Neural cell (in vitro differentiated cells): Measurements from ENCODE around the gene AHI1. TPM values are rescaled to one million over a fixed set of nuclear protein-coding genes. Genes with fewer than 3 reads are reported as not detected.

Experiments used
- H2AFZ ChIP-seq: fragments of 200-600, 300-800 bp; sonication (generic), shearing (Covaris generic); 2 replicates; pipeline ENCODE4 v1.6.0; 2014; ENCODE audit warnings: low read depth, mild to moderate bottlenecking, antibody characterized with exemption, low read length, moderate library complexity
- H3F3A ChIP-seq: fragments of 200-600 bp; shearing (Covaris generic); 2 replicates; pipeline ENCODE4 v1.6.1; 2016; ENCODE audit warnings: mild to moderate bottlenecking, moderate library complexity, mixed read lengths, antibody characterized with exemption, low read length; ENCODE audit not compliant: insufficient read depth, poor library complexity, severe bottlenecking
- H3K27ac ChIP-seq: fragments of 200-600, 300-800 bp; sonication (generic), shearing (Covaris generic); 2 replicates; pipeline ENCODE4 v1.5.1; 2014; ENCODE audit warnings: mild to moderate bottlenecking, low read length, moderate library complexity
- H3K27me3 ChIP-seq: fragments of 300-800, 200-600 bp; sonication (generic), shearing (Covaris generic); 2 replicates; pipeline ENCODE4 v1.6.0; 2014; ENCODE audit warnings: mild to moderate bottlenecking, low read depth, low read length, moderate library complexity; ENCODE audit not compliant: insufficient read depth
- H3K36me3 ChIP-seq: fragments of 300-800, 200-600 bp; sonication (generic), shearing (Covaris generic); 2 replicates; pipeline ENCODE4 v1.5.1; 2014; ENCODE audit warnings: mild to moderate bottlenecking, antibody characterized with exemption, low read length, moderate library complexity; ENCODE audit not compliant: insufficient read depth
- H3K4me2 ChIP-seq: fragments of 300-800, 200-600 bp; sonication (generic), shearing (Covaris generic); 2 replicates; pipeline ENCODE4 v1.6.0; 2014; ENCODE audit warnings: mild to moderate bottlenecking, low read length
- H3K4me3 ChIP-seq: fragments of 300-800, 200-600 bp; sonication (generic), shearing (Covaris generic); 2 replicates; pipeline ENCODE4 v1.5.1; 2014; ENCODE audit warnings: mild to moderate bottlenecking, low read length, moderate library complexity
- H3K79me2 ChIP-seq: fragments of 200-600 bp; shearing (Covaris generic); replicated peaks from 2 replicates; pipeline ENCODE4 v1.6.0; 2014; ENCODE audit warnings: mild to moderate bottlenecking, low read length, moderate library complexity; ENCODE audit not compliant: insufficient read depth
- H3K9ac ChIP-seq: fragments of 300-800, 200-600 bp; sonication (generic), shearing (Covaris generic); 2 replicates; pipeline ENCODE4 v1.6.1; 2016; ENCODE audit warnings: mild to moderate bottlenecking, low read length, mixed read lengths
- H3K9me2 ChIP-seq: fragments of 200-600 bp; shearing (Covaris generic); 2 replicates; pipeline ENCODE4 v1.6.1; 2016; ENCODE audit warnings: mild to moderate bottlenecking, low read length, mixed read lengths; ENCODE audit not compliant: insufficient read depth
- H3K9me3 ChIP-seq: fragments of 200-600, 300-800 bp; sonication (generic), shearing (Covaris generic); 2 replicates; pipeline ENCODE4 v1.6.1; 2016; ENCODE audit warnings: mild to moderate bottlenecking, mixed run types, low read length, moderate library complexity, mixed read lengths
- H4K20me1 ChIP-seq: fragments of 200-600 bp; shearing (Covaris generic); 2 replicates; pipeline ENCODE4 v1.6.1; 2016; ENCODE audit warnings: mild to moderate bottlenecking, mixed run types; ENCODE audit not compliant: insufficient read depth
- EP300 ChIP-seq: fragments of 450-650 bp; conservative IDR thresholded peaks from 2 replicates; pipeline ENCODE4 v1.6.1; 2014; ENCODE audit warnings: antibody characterized with exemption, mild to moderate bottlenecking, moderate library complexity; ENCODE audit not compliant: poor library complexity, severe bottlenecking
- EZH2 ChIP-seq: fragments of 200-600, 300-800 bp; shearing (Covaris generic), sonication (generic); IDR thresholded peaks from 2 replicates; pipeline ENCODE4 v1.6.1; 2014; ENCODE audit warnings: antibody characterized with exemption, low read length, borderline replicate concordance, mild to moderate bottlenecking; ENCODE audit not compliant: insufficient read depth, poor library complexity, severe bottlenecking
- MXI1 ChIP-seq: fragments of 450-650 bp; conservative IDR thresholded peaks from 2 replicates; pipeline ENCODE4 v1.6.1; 2014; ENCODE audit warnings: antibody characterized with exemption, mild to moderate bottlenecking; ENCODE audit not compliant: poor library complexity, severe bottlenecking
- POLR2AphosphoS5 ChIP-seq: IDR thresholded peaks from 2 replicates; pipeline ENCODE4 v1.6.1; 2012
- RAD21 ChIP-seq: fragments of 450-650 bp; conservative IDR thresholded peaks from 2 replicates; pipeline ENCODE4 v1.6.1; 2014; ENCODE audit warnings: antibody characterized with exemption, mild to moderate bottlenecking, moderate library complexity
- SMC3 ChIP-seq: fragments of 450-650 bp; conservative IDR thresholded peaks from 2 replicates; pipeline ENCODE4 v1.6.1; 2014; ENCODE audit warnings: antibody characterized with exemption, mild to moderate bottlenecking, moderate library complexity; ENCODE audit not compliant: poor library complexity
- TAF1 ChIP-seq: IDR thresholded peaks from 2 replicates; pipeline ENCODE4 v1.6.1; 2012; ENCODE audit warnings: low read depth
- polyA plus RNA-seq: library from polyadenylated mRNA; depleted of rRNA; stranded (reverse); fragments of >200 nt; gene quantifications from 2 replicates; pipeline ENCODE4 v1.2.3, GENCODE V29; 2014
- TF ChIP-seq, protein P1 (sequence below): IDR thresholded peaks from 2 replicates; pipeline ENCODE4 v1.6.1; 2012; ENCODE audit warnings: borderline replicate concordance
- TF ChIP-seq, protein P2 (sequence below): fragments of 450-650 bp; IDR thresholded peaks from 2 replicates; pipeline ENCODE4 v1.5.1; 2014; ENCODE audit warnings: antibody characterized with exemption, mild to moderate bottlenecking, moderate library complexity; ENCODE audit not compliant: poor library complexity, severe bottlenecking

The AHI1 gene
- polyA plus RNA-seq, 1 donor from 2014 or later: 58.2 TPM

DNA sequence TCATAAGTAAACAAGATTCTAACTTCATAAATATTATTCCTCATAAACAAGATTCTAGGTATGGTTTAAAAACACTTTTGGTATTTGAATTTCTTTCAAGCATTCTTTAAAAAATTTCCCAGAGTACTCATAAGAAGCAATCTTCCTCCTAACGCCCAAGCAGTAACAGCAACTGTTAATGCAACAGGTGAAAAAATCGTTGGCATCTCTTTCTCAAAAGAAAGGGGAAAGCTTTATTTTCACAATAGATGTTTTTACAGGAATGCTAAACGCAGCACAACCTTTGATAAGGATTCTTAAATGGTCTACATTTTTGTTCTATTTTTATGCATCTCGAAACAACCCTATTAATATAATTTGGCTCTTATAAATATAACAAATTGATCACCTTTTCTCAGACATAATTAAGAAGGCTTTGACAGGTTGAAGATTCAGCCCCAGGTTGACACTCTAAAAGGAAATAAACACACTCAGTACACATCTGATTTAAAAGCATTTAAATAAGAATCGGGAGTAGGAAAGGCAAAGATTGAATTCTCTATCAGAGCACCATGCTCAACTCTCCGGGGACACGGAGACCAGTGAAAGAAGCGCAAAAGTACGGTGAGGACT lies 634 bp downstream of the AHI1 start:
- peak overlapping the region; percentile 87 for H3K27ac ChIP-seq
- no peaks in the 10 kb centered on the region for H4K20me1 ChIP-seq
- peak overlapping the region; percentile 96 for H3K4me3 ChIP-seq
- H3K9me3 ChIP-seq: no peaks in the 10 kb centered on the region
- H3K9me2 ChIP-seq: no peaks in the 10 kb centered on the region
- H3K27me3 ChIP-seq: no peaks in the 10 kb centered on the region
- peak overlapping the region; percentile 84 for H3K9ac ChIP-seq
- peak overlapping the region; percentile 53 for H3K4me2 ChIP-seq
- H3K79me2 ChIP-seq: peaks cover 8% of the 10 kb centered on the region
- H3F3A ChIP-seq: peaks cover 3% of the 10 kb centered on the region
- TF ChIP-seq SMC3 (no peak), RAD21 (no peak), EP300 (no peak), POLR2AphosphoS5 (no peak), EZH2 (no peak), TAF1 (no peak), MXI1 (no peak)
- TF ChIP-seq, protein P1, sequence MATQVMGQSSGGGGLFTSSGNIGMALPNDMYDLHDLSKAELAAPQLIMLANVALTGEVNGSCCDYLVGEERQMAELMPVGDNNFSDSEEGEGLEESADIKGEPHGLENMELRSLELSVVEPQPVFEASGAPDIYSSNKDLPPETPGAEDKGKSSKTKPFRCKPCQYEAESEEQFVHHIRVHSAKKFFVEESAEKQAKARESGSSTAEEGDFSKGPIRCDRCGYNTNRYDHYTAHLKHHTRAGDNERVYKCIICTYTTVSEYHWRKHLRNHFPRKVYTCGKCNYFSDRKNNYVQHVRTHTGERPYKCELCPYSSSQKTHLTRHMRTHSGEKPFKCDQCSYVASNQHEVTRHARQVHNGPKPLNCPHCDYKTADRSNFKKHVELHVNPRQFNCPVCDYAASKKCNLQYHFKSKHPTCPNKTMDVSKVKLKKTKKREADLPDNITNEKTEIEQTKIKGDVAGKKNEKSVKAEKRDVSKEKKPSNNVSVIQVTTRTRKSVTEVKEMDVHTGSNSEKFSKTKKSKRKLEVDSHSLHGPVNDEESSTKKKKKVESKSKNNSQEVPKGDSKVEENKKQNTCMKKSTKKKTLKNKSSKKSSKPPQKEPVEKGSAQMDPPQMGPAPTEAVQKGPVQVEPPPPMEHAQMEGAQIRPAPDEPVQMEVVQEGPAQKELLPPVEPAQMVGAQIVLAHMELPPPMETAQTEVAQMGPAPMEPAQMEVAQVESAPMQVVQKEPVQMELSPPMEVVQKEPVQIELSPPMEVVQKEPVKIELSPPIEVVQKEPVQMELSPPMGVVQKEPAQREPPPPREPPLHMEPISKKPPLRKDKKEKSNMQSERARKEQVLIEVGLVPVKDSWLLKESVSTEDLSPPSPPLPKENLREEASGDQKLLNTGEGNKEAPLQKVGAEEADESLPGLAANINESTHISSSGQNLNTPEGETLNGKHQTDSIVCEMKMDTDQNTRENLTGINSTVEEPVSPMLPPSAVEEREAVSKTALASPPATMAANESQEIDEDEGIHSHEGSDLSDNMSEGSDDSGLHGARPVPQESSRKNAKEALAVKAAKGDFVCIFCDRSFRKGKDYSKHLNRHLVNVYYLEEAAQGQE: no peak
- TF ChIP-seq, protein P2, sequence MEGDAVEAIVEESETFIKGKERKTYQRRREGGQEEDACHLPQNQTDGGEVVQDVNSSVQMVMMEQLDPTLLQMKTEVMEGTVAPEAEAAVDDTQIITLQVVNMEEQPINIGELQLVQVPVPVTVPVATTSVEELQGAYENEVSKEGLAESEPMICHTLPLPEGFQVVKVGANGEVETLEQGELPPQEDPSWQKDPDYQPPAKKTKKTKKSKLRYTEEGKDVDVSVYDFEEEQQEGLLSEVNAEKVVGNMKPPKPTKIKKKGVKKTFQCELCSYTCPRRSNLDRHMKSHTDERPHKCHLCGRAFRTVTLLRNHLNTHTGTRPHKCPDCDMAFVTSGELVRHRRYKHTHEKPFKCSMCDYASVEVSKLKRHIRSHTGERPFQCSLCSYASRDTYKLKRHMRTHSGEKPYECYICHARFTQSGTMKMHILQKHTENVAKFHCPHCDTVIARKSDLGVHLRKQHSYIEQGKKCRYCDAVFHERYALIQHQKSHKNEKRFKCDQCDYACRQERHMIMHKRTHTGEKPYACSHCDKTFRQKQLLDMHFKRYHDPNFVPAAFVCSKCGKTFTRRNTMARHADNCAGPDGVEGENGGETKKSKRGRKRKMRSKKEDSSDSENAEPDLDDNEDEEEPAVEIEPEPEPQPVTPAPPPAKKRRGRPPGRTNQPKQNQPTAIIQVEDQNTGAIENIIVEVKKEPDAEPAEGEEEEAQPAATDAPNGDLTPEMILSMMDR: no peak
- H3K36me3 ChIP-seq: no peaks in the 10 kb centered on the region
- peak overlapping the region; percentile 88 for H2AFZ ChIP-seq

DNA sequence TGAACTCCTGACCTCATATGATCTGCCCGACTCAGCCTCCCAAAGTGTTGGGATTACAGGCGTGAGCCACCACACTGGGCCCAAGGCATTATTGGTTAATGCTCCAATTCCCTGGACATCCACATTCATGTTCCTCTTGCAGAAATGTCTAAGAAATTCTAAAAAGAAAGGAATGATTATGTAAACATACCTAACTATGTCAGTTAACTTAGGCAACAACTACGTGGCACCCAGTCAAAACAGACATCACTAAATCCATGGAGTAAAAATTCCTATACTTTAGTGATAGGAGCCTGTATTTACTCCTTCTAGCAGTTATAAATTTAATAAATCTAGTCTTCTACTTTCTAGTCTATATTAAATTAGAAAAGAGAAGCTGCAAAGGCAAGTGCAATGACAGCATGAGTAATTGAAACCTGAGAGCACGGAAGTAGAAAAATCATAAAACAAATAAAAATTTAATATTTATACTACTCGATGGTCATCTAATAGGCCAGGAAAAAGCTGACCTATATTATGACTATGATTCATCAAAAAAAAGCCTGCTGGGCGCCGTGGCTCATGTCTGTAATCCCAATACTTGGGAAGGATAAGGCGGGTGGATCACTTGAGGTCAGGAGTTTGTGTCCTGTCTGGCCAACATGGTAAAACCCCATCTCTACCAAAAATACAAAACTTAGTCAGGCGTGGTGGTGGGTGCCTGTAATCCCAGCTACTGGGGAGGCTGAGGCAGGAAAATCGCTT lies 4.2 kb downstream of the AHI1 start:
- Histone ChIP-seq H3K27ac (no peak overlapping the region), H3K9me2 (no peaks in the 10 kb centered on the region), H4K20me1 (no peaks in the 10 kb centered on the region), H3K9me3 (no peaks in the 10 kb centered on the region), H3F3A (no peaks in the 10 kb centered on the region), H3K79me2 (peaks cover 8% of the 10 kb centered on the region), H3K4me3 (no peak overlapping the region), H3K36me3 (no peaks in the 10 kb centered on the region), H3K27me3 (no peaks in the 10 kb centered on the region), H2AFZ (no peak overlapping the region), H3K4me2 (no peak overlapping the region), H3K9ac (no peak overlapping the region)
- no peak for TF ChIP-seq EP300
- no peak for TF ChIP-seq SMC3
- TF ChIP-seq MXI1: no peak
- no peak for TF ChIP-seq RAD21
